Measurements from ENCODE around the gene IFFO2.

The IFFO2 gene

DNA sequence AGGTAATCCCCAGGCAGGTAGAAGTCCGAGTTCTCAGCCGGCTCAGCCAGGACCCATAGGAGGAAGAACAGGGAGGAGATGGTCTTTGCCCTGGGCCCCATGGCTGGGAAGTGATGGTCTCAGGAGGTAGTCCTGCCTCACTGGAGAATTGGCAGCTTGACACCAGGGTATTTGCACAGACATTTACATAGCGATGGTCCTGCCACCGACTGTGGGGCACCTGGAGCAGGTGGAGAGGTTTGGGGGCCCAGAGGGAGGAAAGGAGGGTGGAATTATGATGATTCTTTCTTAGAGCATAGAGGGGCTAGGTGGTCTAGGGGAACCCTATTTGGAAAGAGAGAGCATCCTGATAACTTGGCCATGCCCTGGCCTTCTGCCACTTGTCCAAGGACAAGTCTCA, 96.9 kb downstream of the IFFO2 start, which contains the start of gene TAS1R2:
Gene TAS1R2 (minus strand): TSS at position 101 of the 400 bp plus-strand sequence. CDS start 0 bp downstream, at position 101.
- no peak within 1 kb of the TSS for H3K4me3 ChIP-seq (ENCODE audit: low read length)
- no peaks in the 10 kb centered on the region for H3K36me3 ChIP-seq (replicated peaks; ENCODE audit: insufficient read depth, low read length)
- TF ChIP-seq EZH2 (optimal IDR thresholded peaks at IDR 0.05; ENCODE audit: low read depth, low read length) (no peak), EZH2phosphoT487 (IDR thresholded peaks at IDR 0.05; ENCODE audit: low read length) (no peak)
- TF ChIP-seq, protein P1, sequence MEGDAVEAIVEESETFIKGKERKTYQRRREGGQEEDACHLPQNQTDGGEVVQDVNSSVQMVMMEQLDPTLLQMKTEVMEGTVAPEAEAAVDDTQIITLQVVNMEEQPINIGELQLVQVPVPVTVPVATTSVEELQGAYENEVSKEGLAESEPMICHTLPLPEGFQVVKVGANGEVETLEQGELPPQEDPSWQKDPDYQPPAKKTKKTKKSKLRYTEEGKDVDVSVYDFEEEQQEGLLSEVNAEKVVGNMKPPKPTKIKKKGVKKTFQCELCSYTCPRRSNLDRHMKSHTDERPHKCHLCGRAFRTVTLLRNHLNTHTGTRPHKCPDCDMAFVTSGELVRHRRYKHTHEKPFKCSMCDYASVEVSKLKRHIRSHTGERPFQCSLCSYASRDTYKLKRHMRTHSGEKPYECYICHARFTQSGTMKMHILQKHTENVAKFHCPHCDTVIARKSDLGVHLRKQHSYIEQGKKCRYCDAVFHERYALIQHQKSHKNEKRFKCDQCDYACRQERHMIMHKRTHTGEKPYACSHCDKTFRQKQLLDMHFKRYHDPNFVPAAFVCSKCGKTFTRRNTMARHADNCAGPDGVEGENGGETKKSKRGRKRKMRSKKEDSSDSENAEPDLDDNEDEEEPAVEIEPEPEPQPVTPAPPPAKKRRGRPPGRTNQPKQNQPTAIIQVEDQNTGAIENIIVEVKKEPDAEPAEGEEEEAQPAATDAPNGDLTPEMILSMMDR (IDR thresholded peaks at IDR 0.05; ENCODE audit: low read length): no peak
- H3F3A ChIP-seq (ENCODE audit: insufficient read depth, low read length): no peaks in the 10 kb centered on the region
- no peaks in the 10 kb centered on the region for H3K9me3 ChIP-seq (replicated peaks; ENCODE audit: insufficient read depth, low read length)
- no peak for DNase-seq
- no peak within 1 kb of the TSS for H3K9ac ChIP-seq (ENCODE audit: low read length)
- no peaks in the 10 kb centered on the region for H3K79me2 ChIP-seq (ENCODE audit: low read length)
- no peaks in the 10 kb centered on the region for H4K20me1 ChIP-seq (ENCODE audit: insufficient read depth, low read length)
- no peak within 1 kb of the TSS for H2AFZ ChIP-seq (ENCODE audit: low read length)
- no peaks in the 10 kb centered on the region for H3K9me2 ChIP-seq (replicated peaks; ENCODE audit: insufficient read depth, low read length)
- no peak within 1 kb of the TSS for H3K27ac ChIP-seq (ENCODE audit: low read length)
- no peak within 1 kb of the TSS for H3K4me2 ChIP-seq (ENCODE audit: low read depth, low read length)
- H3K4me1 ChIP-seq (ENCODE audit: low read length): no peaks in the 10 kb centered on the region
- H3K27me3 ChIP-seq (replicated peaks; ENCODE audit: insufficient read depth, low read length): peaks cover 93% of the 10 kb centered on the region

DNA sequence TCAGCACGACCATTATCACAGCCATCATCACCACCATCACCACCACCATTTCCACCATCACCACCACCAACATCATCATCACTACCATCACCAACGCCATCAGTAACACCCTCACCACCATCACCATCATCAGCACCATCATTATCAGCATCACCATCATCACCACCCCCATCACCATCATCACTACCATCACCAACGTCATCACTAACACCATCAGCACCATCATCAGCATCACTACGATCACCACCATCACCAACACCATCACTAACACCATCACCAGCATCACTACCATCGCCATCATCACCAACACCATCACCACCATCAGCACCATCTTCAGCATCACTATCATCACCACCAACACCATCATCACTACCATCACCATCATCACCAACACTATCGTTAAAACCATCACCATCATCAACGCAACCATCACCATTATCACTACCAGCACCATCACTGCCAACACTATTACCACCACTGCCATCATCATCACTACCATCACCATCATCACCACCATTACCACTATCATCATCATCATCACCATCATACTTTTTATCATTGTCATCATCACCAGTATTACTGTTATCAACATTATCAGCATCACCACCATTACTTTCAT, 98.3 kb downstream of the IFFO2 start:
- H3F3A ChIP-seq (ENCODE audit: insufficient read depth, low read length): no peaks in the 10 kb centered on the region
- TF ChIP-seq EZH2 (optimal IDR thresholded peaks at IDR 0.05; ENCODE audit: low read depth, low read length) (no peak), EZH2phosphoT487 (IDR thresholded peaks at IDR 0.05; ENCODE audit: low read length) (no peak)
- H3K79me2 ChIP-seq (ENCODE audit: low read length): no peaks in the 10 kb centered on the region

DNA sequence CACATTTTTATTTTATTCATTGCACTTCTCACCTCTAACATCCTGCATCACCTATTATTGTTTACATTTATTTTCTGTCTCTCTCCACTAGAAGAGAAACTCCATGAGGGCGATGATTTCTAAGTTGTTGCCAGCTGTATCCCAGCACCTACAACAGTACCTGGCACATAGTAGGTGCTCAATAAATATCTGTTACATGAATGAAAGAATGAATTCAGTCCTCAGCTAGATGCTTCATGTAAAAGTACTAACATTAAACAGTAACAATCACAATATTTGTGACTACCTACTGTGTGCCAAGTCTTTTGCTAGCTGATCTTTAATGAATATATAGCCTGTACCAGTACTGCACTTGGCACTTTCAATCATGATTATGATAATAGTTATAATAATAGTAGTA, 100.0 kb downstream of the IFFO2 start:
- Histone ChIP-seq H3K9me3 (replicated peaks; ENCODE audit: insufficient read depth, low read length) (no peaks in the 10 kb centered on the region), H3F3A (ENCODE audit: insufficient read depth, low read length) (no peaks in the 10 kb centered on the region), H4K20me1 (ENCODE audit: insufficient read depth, low read length) (no peaks in the 10 kb centered on the region), H2AFZ (ENCODE audit: low read length) (no peak overlapping the region), H3K36me3 (replicated peaks; ENCODE audit: insufficient read depth, low read length) (no peaks in the 10 kb centered on the region), H3K4me1 (ENCODE audit: low read length) (no peaks in the 10 kb centered on the region), H3K27me3 (replicated peaks; ENCODE audit: insufficient read depth, low read length) (peaks cover 93% of the 10 kb centered on the region), H3K9ac (ENCODE audit: low read length) (no peak overlapping the region), H3K4me2 (ENCODE audit: low read depth, low read length) (no peak overlapping the region), H3K79me2 (ENCODE audit: low read length) (no peaks in the 10 kb centered on the region), H3K27ac (ENCODE audit: low read length) (no peak overlapping the region), H3K9me2 (replicated peaks; ENCODE audit: insufficient read depth, low read length) (no peaks in the 10 kb centered on the region), H3K4me3 (ENCODE audit: low read length) (no peak overlapping the region)
- no peak for DNase-seq
- TF ChIP-seq EZH2 (optimal IDR thresholded peaks at IDR 0.05; ENCODE audit: low read depth, low read length) (no peak), EZH2phosphoT487 (IDR thresholded peaks at IDR 0.05; ENCODE audit: low read length) (no peak)
- TF ChIP-seq, protein P1 (IDR thresholded peaks at IDR 0.05; ENCODE audit: low read length): no peak

More for the DNA sequence above, 98.3 kb downstream of the IFFO2 start:
- Histone ChIP-seq H3K4me2 (ENCODE audit: low read depth, low read length) (no peak overlapping the region), H3K9me3 (replicated peaks; ENCODE audit: insufficient read depth, low read length) (no peaks in the 10 kb centered on the region), H3K4me1 (ENCODE audit: low read length) (no peaks in the 10 kb centered on the region), H3K27me3 (replicated peaks; ENCODE audit: insufficient read depth, low read length) (peaks cover 93% of the 10 kb centered on the region), H3K9ac (ENCODE audit: low read length) (no peak overlapping the region), H3K4me3 (ENCODE audit: low read length) (no peak overlapping the region), H3K9me2 (replicated peaks; ENCODE audit: insufficient read depth, low read length) (no peaks in the 10 kb centered on the region), H2AFZ (ENCODE audit: low read length) (no peak overlapping the region), H3K36me3 (replicated peaks; ENCODE audit: insufficient read depth, low read length) (no peaks in the 10 kb centered on the region), H3K27ac (ENCODE audit: low read length) (no peak overlapping the region), H4K20me1 (ENCODE audit: insufficient read depth, low read length) (no peaks in the 10 kb centered on the region)
- DNase-seq: no peak

DNA sequence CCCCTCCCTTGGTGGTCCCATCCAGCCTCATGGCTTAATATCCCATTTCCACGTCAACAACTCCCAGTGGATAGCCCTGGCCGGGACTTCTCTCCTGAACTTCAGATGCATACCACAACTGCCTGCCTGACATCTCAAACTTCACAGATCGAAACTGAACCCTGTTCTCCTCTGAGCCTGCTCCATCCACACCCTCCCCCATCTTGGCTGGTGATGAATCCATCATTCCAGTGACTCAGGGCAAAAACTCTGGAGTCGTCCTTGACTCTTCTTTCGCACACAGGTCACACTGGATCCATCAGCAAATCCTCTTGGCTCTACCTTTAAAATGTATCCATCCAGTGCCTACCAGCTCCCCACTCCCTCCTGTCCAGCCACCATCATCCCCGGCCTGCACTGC, 100.9 kb downstream of the IFFO2 start:
- no peak overlapping the region for H3K9ac ChIP-seq (ENCODE audit: low read length)
- H3K4me1 ChIP-seq (ENCODE audit: low read length): no peaks in the 10 kb centered on the region
- no peak for TF ChIP-seq EZH2phosphoT487 (IDR thresholded peaks at IDR 0.05; ENCODE audit: low read length)
- TF ChIP-seq EZH2 (optimal IDR thresholded peaks at IDR 0.05; ENCODE audit: low read depth, low read length): no peak
- TF ChIP-seq, protein P1 (IDR thresholded peaks at IDR 0.05; ENCODE audit: low read length): no peak
- no peak overlapping the region for H3K4me3 ChIP-seq (ENCODE audit: low read length)
- DNase-seq: no peak
- no peaks in the 10 kb centered on the region for H4K20me1 ChIP-seq (ENCODE audit: insufficient read depth, low read length)
- H3K27me3 ChIP-seq (replicated peaks; ENCODE audit: insufficient read depth, low read length): peaks cover 93% of the 10 kb centered on the region
- no peak overlapping the region for H2AFZ ChIP-seq (ENCODE audit: low read length)
- H3F3A ChIP-seq (ENCODE audit: insufficient read depth, low read length): no peaks in the 10 kb centered on the region
- no peaks in the 10 kb centered on the region for H3K9me2 ChIP-seq (replicated peaks; ENCODE audit: insufficient read depth, low read length)
- no peak overlapping the region for H3K4me2 ChIP-seq (ENCODE audit: low read depth, low read length)
- H3K79me2 ChIP-seq (ENCODE audit: low read length): no peaks in the 10 kb centered on the region
- no peaks in the 10 kb centered on the region for H3K9me3 ChIP-seq (replicated peaks; ENCODE audit: insufficient read depth, low read length)
- no peak overlapping the region for H3K27ac ChIP-seq (ENCODE audit: low read length)
- H3K36me3 ChIP-seq (replicated peaks; ENCODE audit: insufficient read depth, low read length): no peaks in the 10 kb centered on the region

Measured in MM.1S (cell line).